GM23248 (cell line): ENCODE measurements around the gene DIAPH1. TPM values are rescaled to one million over a fixed set of nuclear protein-coding genes. Genes with fewer than 3 reads are reported as not detected.

ENCODE experiments used
- DNase-seq: peaks from one replicate; pipeline ENCODE4 v3.0.0-alpha.2; 2015
- H2AFZ ChIP-seq: fragments of 200-600 bp; sonication (generic); 2 replicates; pipeline ENCODE4 v1.6.1; 2016; ENCODE audit warnings: antibody characterized with exemption
- H3F3A ChIP-seq: fragments of 200-600 bp; sonication (generic); 2 replicates; pipeline ENCODE4 v1.6.1; 2016; ENCODE audit warnings: mild to moderate bottlenecking, antibody characterized with exemption, mixed run types; ENCODE audit not compliant: insufficient read depth
- H3K27ac ChIP-seq: fragments of 200-600 bp; sonication (generic); 2 replicates; pipeline ENCODE4 v1.5.1; 2016; ENCODE audit warnings: mild to moderate bottlenecking
- H3K27me3 ChIP-seq: fragments of 200-600 bp; sonication (generic); replicated peaks from 2 replicates; pipeline ENCODE4 v1.6.1; 2016; ENCODE audit warnings: mild to moderate bottlenecking; ENCODE audit not compliant: insufficient read depth
- H3K36me3 ChIP-seq: fragments of 200-600 bp; sonication (generic); 2 replicates; pipeline ENCODE4 v1.6.1; 2016; ENCODE audit warnings: low read depth, mild to moderate bottlenecking
- H3K4me1 ChIP-seq: fragments of 200-600 bp; sonication (generic); 2 replicates; pipeline ENCODE4 v1.6.1; 2016; ENCODE audit warnings: mild to moderate bottlenecking; ENCODE audit not compliant: insufficient read depth
- H3K4me2 ChIP-seq: fragments of 200-600 bp; sonication (generic); one replicate; pipeline ENCODE4 v1.6.1; 2016; ENCODE audit warnings: mild to moderate bottlenecking; ENCODE audit not compliant: unreplicated experiment
- H3K4me3 ChIP-seq: fragments of 200-600 bp; sonication (generic); 2 replicates; pipeline ENCODE4 v1.5.1; 2016; ENCODE audit warnings: mild to moderate bottlenecking
- H3K79me2 ChIP-seq: fragments of 200-600 bp; sonication (generic); 2 replicates; pipeline ENCODE4 v1.6.1; 2016; ENCODE audit warnings: mild to moderate bottlenecking; ENCODE audit not compliant: insufficient read depth
- H3K9ac ChIP-seq: fragments of 200-600 bp; sonication (generic); 2 replicates; pipeline ENCODE4 v1.6.1; 2016; ENCODE audit warnings: mild to moderate bottlenecking
- H3K9me2 ChIP-seq: fragments of 200-600 bp; sonication (generic); 2 replicates; pipeline ENCODE4 v1.6.1; 2016; ENCODE audit warnings: mixed run types, mild to moderate bottlenecking, moderate library complexity; ENCODE audit not compliant: insufficient read depth
- H3K9me3 ChIP-seq: fragments of 200-600 bp; sonication (generic); one replicate; pipeline ENCODE4 v1.6.1; 2017; ENCODE audit warnings: low read depth
- H4K20me1 ChIP-seq: fragments of 200-600 bp; sonication (generic); 2 replicates; pipeline ENCODE4 v1.6.0; 2016; ENCODE audit not compliant: insufficient read depth
- EZH2 ChIP-seq: fragments of 200-600 bp; sonication (generic); IDR thresholded peaks from 2 replicates; pipeline ENCODE4 v1.6.1; 2018; ENCODE audit warnings: antibody characterized with exemption, mild to moderate bottlenecking; ENCODE audit not compliant: insufficient read depth, poor library complexity, severe bottlenecking
- EZH2phosphoT487 ChIP-seq: fragments of 200-600 bp; sonication (generic); IDR thresholded peaks from 2 replicates; pipeline ENCODE4 v1.6.1; 2018; ENCODE audit warnings: antibody characterized with exemption, moderate library complexity, mild to moderate bottlenecking, low read depth; ENCODE audit not compliant: insufficient read depth
- WGBS, 2 experiments: methylation state at CpG; one replicate each; pipeline ENCODE4 v1.1.6; 2015 to 2017; ENCODE audit warnings: low lambda C conversion rate in 2 of 2, low coverage in 1 of 2; ENCODE audit errors: missing lambda C conversion rate in 2 of 2; 5-methylcytosine and 5-hydroxymethylcytosine counted together
- in situ Hi-C: fragments of 300-500 bp; cut with MboI; formaldehyde crosslinking; loops from 2 replicates; pipeline ENCODE4 v1.15.0; 2020
- polyA plus RNA-seq: library from polyadenylated mRNA; unstranded; fragments of >200 nt; fragmentation: Nextera tagmentation; extraction: Ambion mirVana; gene quantifications from 2 replicates; pipeline ENCODE4 v1.2.1, GENCODE V29; 2016
- total RNA-seq: library from RNA; depleted of rRNA; stranded (reverse); fragments of >200 nt; shearing (Covaris generic); gene quantifications from 2 replicates; pipeline ENCODE4 v1.2.3, GENCODE V29; 2014

DIAPH1 gene
- total and polyA plus RNA-seq, 2 experiments from 2014 or later: 26.0 to 34.4 TPM

GRCh38 chr5:141570655-141571054 lies 48.1 kb downstream of the DIAPH1 start:
- Histone ChIP-seq H2AFZ (no peak overlapping the region), H3K79me2 (no peaks in the 10 kb centered on the region), H3K9ac (no peak overlapping the region), H3K4me3 (no peak overlapping the region), H3K9me3 (no peaks in the 10 kb centered on the region), H3K4me2 (no peak overlapping the region), H3K27ac (no peak overlapping the region), H3K36me3 (peaks cover 29% of the 10 kb centered on the region), H3K9me2 (no peaks in the 10 kb centered on the region), H4K20me1 (no peaks in the 10 kb centered on the region), H3F3A (peaks cover 17% of the 10 kb centered on the region), H3K27me3 (no peaks in the 10 kb centered on the region), H3K4me1 (peaks cover 9% of the 10 kb centered on the region)
- DNase-seq: no peak
- TF ChIP-seq EZH2 (no peak), EZH2phosphoT487 (no peak)
- in situ Hi-C loops: no loop called here

DNA sequence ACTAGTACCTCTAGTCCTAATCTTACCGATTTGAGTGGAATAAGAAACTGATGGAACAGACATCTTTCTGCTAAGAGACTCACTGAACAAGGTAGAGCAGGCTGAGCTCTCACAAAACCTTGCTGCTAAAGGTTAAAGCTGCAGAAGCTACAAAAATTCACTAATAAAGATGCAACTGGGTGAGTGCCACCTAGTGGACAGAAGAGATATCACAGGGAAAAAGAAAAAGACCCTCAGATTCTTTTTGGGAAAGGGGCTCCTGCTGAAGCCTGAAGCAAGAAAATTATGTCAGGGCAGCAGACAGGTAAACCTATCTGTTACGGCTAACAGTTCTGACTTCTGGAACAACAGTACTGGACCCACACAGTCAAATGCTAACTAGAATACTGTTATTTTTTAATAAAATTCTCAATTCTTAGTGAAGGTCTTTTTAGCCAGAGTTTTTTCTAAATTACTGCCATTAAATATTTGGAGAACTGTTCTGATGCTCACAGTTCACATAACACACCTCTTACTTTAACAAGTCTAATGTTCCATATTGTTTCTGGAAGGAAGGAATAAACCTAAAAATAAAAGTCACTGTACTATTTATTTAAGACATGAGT lies 51.2 kb downstream of the DIAPH1 start:
- Histone ChIP-seq H3K27ac (no peak overlapping the region), H3K4me1 (peaks cover 12% of the 10 kb centered on the region), H3K27me3 (no peaks in the 10 kb centered on the region), H3K36me3 (peaks cover 23% of the 10 kb centered on the region), H3K9me2 (no peaks in the 10 kb centered on the region), H3F3A (peaks cover 35% of the 10 kb centered on the region), H2AFZ (no peak overlapping the region), H3K9me3 (no peaks in the 10 kb centered on the region), H3K9ac (no peak overlapping the region), H3K79me2 (no peaks in the 10 kb centered on the region), H3K4me2 (no peak overlapping the region), H4K20me1 (no peaks in the 10 kb centered on the region), H3K4me3 (no peak overlapping the region)
- TF ChIP-seq EZH2 (no peak), EZH2phosphoT487 (no peak)
- WGBS, 2 experiments: 9 to 11% methylated on average over 2 of the region's 2 CpGs
- peak; percentile 52 for DNase-seq
- in situ Hi-C loops: loop anchor here (10.0 kb wide), 2 partner anchors 233 to 383 kb away; partner anchors contain the start of genes PCDHB16, PCDHB9, PCDHGA1 and PCDHGA2

DNA sequence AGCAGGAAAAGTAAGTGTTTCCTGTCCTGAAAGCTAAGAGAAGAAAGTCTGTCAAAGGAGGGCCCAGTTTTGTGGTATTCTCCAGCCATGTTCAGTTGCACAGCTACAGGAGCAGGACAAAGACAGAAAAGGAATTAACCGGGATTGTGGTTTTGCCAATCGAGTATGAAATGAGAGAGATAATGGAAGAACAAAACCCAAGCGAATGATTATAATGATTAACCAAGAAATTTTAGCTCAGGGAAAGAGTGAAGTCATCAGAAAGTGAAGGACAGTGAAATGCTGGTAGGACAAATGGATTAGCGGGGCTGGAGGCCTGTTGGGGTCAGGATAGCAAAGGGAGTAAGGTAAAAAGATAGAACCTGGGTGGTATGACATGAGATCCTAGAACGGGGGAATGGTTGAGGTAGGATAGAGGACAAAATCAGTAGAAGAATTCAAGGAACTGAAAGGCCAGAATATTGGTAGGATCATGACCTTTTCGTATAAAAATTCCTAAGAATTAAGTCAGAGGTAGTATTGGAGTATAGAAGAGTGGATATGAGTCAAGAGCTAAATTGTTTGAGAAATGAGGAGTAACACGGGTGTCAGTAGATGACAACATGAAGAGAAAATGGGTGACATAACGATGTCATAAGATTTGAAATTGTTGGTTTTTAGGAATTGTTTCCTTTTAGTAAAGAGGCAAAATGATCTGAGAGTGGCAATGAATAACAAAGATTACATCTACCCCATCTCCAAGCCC lies 52.8 kb downstream of the DIAPH1 start:
- DNase-seq: peak; percentile 65
- in situ Hi-C loops: loop anchor here (10.0 kb wide), 2 partner anchors 231 to 381 kb away; partner anchors contain the start of genes PCDHB16, PCDHB9, PCDHGA1 and PCDHGA2
- Histone ChIP-seq H3K27me3 (no peaks in the 10 kb centered on the region), H3K4me3 (no peak overlapping the region), H3K4me2 (no peak overlapping the region), H3K9ac (peak overlapping the region; percentile 26; the same call in 1 of the 2 replicates), H3K79me2 (no peaks in the 10 kb centered on the region), H3F3A (peaks cover 35% of the 10 kb centered on the region), H3K9me3 (no peaks in the 10 kb centered on the region), H3K27ac (peak overlapping the region; percentile 68), H3K4me1 (peaks cover 12% of the 10 kb centered on the region), H3K9me2 (no peaks in the 10 kb centered on the region), H3K36me3 (peaks cover 12% of the 10 kb centered on the region), H4K20me1 (no peaks in the 10 kb centered on the region), H2AFZ (no peak overlapping the region)
- TF ChIP-seq EZH2 (no peak), EZH2phosphoT487 (no peak)
- WGBS, 2 experiments: 59 to 66% methylated on average over 8 of the region's 8 CpGs

GRCh38 chr5:141564216-141564692 lies 54.5 kb downstream of the DIAPH1 start:
- in situ Hi-C loops: loop anchor here (5.0 to 10.0 kb wide), 3 partner anchors 147 to 379 kb away; partner anchors contain the start of genes PCDHB16, PCDHB9, PCDHGA1 and PCDHGA2
- H3K79me2 ChIP-seq: peaks cover under 1% of the 10 kb centered on the region
- H2AFZ ChIP-seq: no peak overlapping the region; the same call in 1 of the 2 replicates
- peaks cover 25% of the 10 kb centered on the region for H3K4me1 ChIP-seq
- TF ChIP-seq EZH2phosphoT487: no peak
- no peak for TF ChIP-seq EZH2
- H3K9ac ChIP-seq: peak overlapping the region; percentile 37
- H3K4me3 ChIP-seq: no peak overlapping the region
- WGBS, 2 experiments: 30 to 35% methylated on average over 5 of the region's 5 CpGs
- peak; percentile 93 for DNase-seq
- no peaks in the 10 kb centered on the region for H3K9me2 ChIP-seq
- H3K4me2 ChIP-seq: no peak overlapping the region
- peaks cover 48% of the 10 kb centered on the region for H3F3A ChIP-seq
- no peaks in the 10 kb centered on the region for H3K27me3 ChIP-seq
- peak overlapping the region; percentile 68 for H3K27ac ChIP-seq
- peaks cover 8% of the 10 kb centered on the region for H3K36me3 ChIP-seq
- no peaks in the 10 kb centered on the region for H4K20me1 ChIP-seq
- no peaks in the 10 kb centered on the region for H3K9me3 ChIP-seq
